Thoracic aorta (tissue), 2 donors: Measurements from ENCODE around the gene TADA3. TPM values are rescaled to one million over a fixed set of nuclear protein-coding genes. Genes with fewer than 3 reads are reported as not detected.
A peak's percentile ranks its signal among the peaks of the same experiment; 100 is the strongest.

Source experiments
- ATAC-seq: fragments of 150-250 bp; one replicate; pipeline ENCODE4 v1.8.0; 2017; ENCODE audit warnings: low read depth; ENCODE audit not compliant: insufficient number of reproducible peaks, low FRiP score
- DNase-seq: peaks from one replicate; pipeline ENCODE4 v3.0.0-alpha.2; 2020; ENCODE audit warnings: low spot score
- H3K27ac ChIP-seq, 2 donors: fragments of 200-600 bp; sonication (generic); 1 replicate in 1 of 2; 2 replicates in 1 of 2; pipeline ENCODE4 v1.5.1; 2016; ENCODE audit warnings: mild to moderate bottlenecking in 2 of 2, moderate library complexity in 2 of 2
- H3K27me3 ChIP-seq: fragments of 200-600 bp; sonication (generic); replicated peaks from 2 replicates; pipeline ENCODE4 v1.6.0; 2016; ENCODE audit warnings: mild to moderate bottlenecking; ENCODE audit not compliant: insufficient read depth
- H3K36me3 ChIP-seq: fragments of 200-600 bp; sonication (generic); one replicate; pipeline ENCODE4 v1.5.1; 2016
- H3K4me1 ChIP-seq, 2 donors: fragments of 200-600 bp; sonication (generic); 1 replicate in 1 of 2; 2 replicates in 1 of 2; pipeline versions ENCODE4 v1.5.1 to v1.6.0; 2016; ENCODE audit warnings: low read depth in 2 of 2, mild to moderate bottlenecking in 1 of 2; ENCODE audit not compliant: control insufficient read depth in 1 of 2
- H3K4me3 ChIP-seq: fragments of 200-600 bp; sonication (generic); 2 replicates; pipeline ENCODE4 v1.5.1; 2016; ENCODE audit warnings: mild to moderate bottlenecking
- H3K9me3 ChIP-seq: fragments of 200-600 bp; sonication (generic); 2 replicates; pipeline ENCODE4 v1.5.1; 2016
- total RNA-seq, 2 donors: library from RNA; depleted of rRNA; stranded (reverse); fragments of >200 nt; gene quantifications; one replicate each; pipeline versions ENCODE4 v1.1.0 to v1.2.3, GENCODE V29; 2016
- TF ChIP-seq, protein P1 (sequence below): fragments of 200-600 bp; sonication (generic); IDR thresholded peaks from one replicate; pipeline ENCODE4 v1.5.1; 2019; ENCODE audit warnings: antibody characterized with exemption

The TADA3 gene
- total RNA-seq, 2 donors from 2014 or later, result 61.7 to 73.6 TPM

DNA sequence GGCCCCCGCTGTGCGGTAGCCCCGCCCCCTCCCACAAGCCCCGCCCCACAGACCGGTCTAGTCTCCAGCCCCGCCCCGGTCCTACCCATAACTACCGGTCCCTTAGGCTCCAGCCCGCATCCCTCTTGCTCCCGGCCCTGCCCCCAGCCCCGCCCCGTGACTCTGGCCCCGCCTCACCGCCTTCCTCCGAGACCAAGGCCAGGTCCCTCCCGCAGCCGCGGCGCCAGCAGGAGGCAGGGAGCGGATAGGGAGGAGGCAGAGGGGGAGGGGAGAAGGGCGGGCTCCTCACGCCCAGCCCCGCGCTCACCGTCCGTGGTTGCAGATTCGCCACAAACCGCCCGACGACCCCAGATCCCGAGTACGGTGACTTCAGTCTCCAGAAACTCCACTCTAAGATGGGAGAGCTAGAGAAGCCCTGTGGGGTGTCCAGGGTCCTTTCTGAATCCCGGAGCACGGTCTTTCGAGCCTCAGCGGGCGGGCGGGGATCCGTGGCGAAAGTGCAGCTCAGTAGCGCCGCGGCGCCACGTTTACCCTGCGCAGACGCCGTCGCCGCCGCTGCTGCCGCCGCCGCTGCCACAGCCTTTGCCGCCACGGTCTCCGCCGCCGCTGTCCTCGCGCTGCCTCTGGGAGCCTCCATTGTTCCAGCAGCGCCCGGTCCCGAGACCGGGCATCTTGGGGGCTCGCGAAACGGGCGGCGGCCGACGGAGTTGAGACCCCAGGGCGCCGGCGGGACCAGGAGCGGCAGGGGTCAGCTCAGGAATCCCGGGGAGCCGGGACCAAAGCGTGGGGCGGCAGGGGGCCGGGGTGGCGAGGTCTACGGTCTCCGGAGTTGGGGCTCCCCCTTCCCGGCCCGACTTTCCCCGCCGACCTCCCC lies 60.8 kb downstream of the TADA3 start, which contains the start of gene BRPF1:
BRPF1 (plus strand) TSS at position 530 of the 874 bp plus-strand sequence. CDS start 2,406 bp downstream, outside the sequence.
- ATAC-seq, result peak; percentile 94
- H3K4me1 ChIP-seq, result peaks cover 15 to 31% of the 10 kb centered on the region in 2 donors
- TF ChIP-seq, protein P1, sequence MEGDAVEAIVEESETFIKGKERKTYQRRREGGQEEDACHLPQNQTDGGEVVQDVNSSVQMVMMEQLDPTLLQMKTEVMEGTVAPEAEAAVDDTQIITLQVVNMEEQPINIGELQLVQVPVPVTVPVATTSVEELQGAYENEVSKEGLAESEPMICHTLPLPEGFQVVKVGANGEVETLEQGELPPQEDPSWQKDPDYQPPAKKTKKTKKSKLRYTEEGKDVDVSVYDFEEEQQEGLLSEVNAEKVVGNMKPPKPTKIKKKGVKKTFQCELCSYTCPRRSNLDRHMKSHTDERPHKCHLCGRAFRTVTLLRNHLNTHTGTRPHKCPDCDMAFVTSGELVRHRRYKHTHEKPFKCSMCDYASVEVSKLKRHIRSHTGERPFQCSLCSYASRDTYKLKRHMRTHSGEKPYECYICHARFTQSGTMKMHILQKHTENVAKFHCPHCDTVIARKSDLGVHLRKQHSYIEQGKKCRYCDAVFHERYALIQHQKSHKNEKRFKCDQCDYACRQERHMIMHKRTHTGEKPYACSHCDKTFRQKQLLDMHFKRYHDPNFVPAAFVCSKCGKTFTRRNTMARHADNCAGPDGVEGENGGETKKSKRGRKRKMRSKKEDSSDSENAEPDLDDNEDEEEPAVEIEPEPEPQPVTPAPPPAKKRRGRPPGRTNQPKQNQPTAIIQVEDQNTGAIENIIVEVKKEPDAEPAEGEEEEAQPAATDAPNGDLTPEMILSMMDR, result peak; percentile 19
- H3K4me3 ChIP-seq, result peak within 1 kb of the TSS; percentile 92
- peaks cover 8% of the 10 kb centered on the region for H3K36me3 ChIP-seq
- no peaks in the 10 kb centered on the region for H3K9me3 ChIP-seq
- H3K27ac ChIP-seq, result peak within 1 kb of the TSS; percentile 94 to 97
- no peaks in the 10 kb centered on the region for H3K27me3 ChIP-seq
- peak; percentile 100 for DNase-seq

DNA sequence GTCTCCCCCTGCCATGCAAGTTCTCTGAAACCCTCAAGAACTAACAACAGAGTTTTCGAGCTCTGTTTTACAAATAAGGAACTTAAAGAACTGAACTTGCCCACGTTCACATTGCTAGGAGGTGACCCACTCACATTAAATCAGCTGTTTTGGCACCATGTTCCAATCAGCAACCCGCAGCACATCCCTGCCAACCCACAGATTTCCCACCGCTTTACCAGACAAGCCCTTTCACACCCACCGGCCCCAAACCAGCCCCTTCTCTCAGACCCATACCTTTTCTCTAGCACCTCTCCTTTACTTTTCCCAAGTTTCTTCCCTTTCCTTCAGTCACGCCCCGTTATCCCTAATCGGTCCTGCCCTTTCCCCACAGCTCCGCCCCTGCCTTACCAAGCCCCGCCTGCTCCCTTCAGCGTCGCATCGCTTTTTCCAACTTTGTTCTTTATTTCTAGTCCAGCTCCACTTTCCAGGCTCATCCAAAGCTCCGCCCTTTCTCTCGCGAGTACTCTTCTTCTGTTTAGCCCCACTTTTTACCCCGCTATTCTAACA lies 61.5 kb downstream of the TADA3 start:
- H3K27me3 ChIP-seq, result no peaks in the 10 kb centered on the region
- no peaks in the 10 kb centered on the region for H3K9me3 ChIP-seq
- DNase-seq (no peak), ATAC-seq (peak; percentile 65)
- peaks cover 15 to 31% of the 10 kb centered on the region in 2 donors for H3K4me1 ChIP-seq
- peaks cover 4% of the 10 kb centered on the region for H3K36me3 ChIP-seq
- H3K27ac ChIP-seq, result peak overlapping the region; percentile 88 to 94
- peak overlapping the region; percentile 92 for H3K4me3 ChIP-seq
- TF ChIP-seq, protein P1, result no peak

Other genes starting within 250 kb of the TADA3 start
- not detected for gene LHFPL4, start 238.7 kb downstream of the TADA3 start, total RNA-seq
- gene MTMR14, start 143.0 kb downstream of the TADA3 start, total RNA-seq, result 10 to 100 TPM; 26.8 to 32.8 TPM
- not detected for gene CPNE9, start 88.6 kb downstream of the TADA3 start, total RNA-seq
- 10 to 100 TPM; 16.4 to 21.0 TPM for gene BRPF1, start 60.7 kb downstream of the TADA3 start, total RNA-seq
- 10 to 100 TPM; 23.0 to 26.3 TPM for gene OGG1, start 42.5 kb downstream of the TADA3 start, total RNA-seq
- gene CAMK1, start 22.5 kb downstream of the TADA3 start, total RNA-seq, result 10 to 100 TPM; 50.9 to 69.7 TPM
- gene ARPC4, start 609 bp upstream of the TADA3 start, total RNA-seq, result 100 to 1,000 TPM; 196 to 204 TPM
- 10 to 100 TPM; 77.0 to 91.9 TPM for gene TTLL3, start 17.8 kb upstream of the TADA3 start, total RNA-seq
- 10 to 100 TPM; 24.5 to 41.3 TPM for gene RPUSD3, start 51.5 kb upstream of the TADA3 start, total RNA-seq
- 1 to 10 TPM; 2.0 to 2.6 TPM for gene CIDEC, start 87.8 kb upstream of the TADA3 start, total RNA-seq
- 10 to 100 TPM; 21.5 to 38.6 TPM for gene JAGN1, start 98.1 kb upstream of the TADA3 start, total RNA-seq
- 10 to 100 TPM in 1 of 2 donors, 1 to 10 TPM in 1; 5.7 to 11.9 TPM for gene IL17RE, start 110.4 kb upstream of the TADA3 start, total RNA-seq
- gene IL17RC, start 124.6 kb upstream of the TADA3 start, total RNA-seq, result 10 to 100 TPM; 52.2 to 59.4 TPM
- gene CRELD1, start 141.4 kb upstream of the TADA3 start, total RNA-seq, result 10 to 100 TPM; 37.2 to 37.4 TPM
- gene PRRT3, start 159.9 kb upstream of the TADA3 start, total RNA-seq, result 1 to 10 TPM; 3.3 to 5.8 TPM
- gene EMC3, start 194.4 kb upstream of the TADA3 start, total RNA-seq, result 10 to 100 TPM; 37.0 to 50.2 TPM
- gene FANCD2, start 234.0 kb upstream of the TADA3 start, total RNA-seq, result 1 to 10 TPM; 1.3 to 9.9 TPM